AG09319 (cell line): ENCODE measurements around the gene C1QA.

Experiments
- DNase-seq: peaks from one replicate; pipeline ENCODE4 v3.0.0-alpha.2; 2010; ENCODE audit warnings: low read depth; ENCODE audit errors: extremely low read depth
- TF ChIP-seq, protein P1 (sequence below): IDR thresholded peaks from 2 replicates; pipeline ENCODE4 v1.5.1; 2011; ENCODE audit warnings: low read depth, mild to moderate bottlenecking, inconsistent platforms, low read length, moderate library complexity

C1QA gene

DNA sequence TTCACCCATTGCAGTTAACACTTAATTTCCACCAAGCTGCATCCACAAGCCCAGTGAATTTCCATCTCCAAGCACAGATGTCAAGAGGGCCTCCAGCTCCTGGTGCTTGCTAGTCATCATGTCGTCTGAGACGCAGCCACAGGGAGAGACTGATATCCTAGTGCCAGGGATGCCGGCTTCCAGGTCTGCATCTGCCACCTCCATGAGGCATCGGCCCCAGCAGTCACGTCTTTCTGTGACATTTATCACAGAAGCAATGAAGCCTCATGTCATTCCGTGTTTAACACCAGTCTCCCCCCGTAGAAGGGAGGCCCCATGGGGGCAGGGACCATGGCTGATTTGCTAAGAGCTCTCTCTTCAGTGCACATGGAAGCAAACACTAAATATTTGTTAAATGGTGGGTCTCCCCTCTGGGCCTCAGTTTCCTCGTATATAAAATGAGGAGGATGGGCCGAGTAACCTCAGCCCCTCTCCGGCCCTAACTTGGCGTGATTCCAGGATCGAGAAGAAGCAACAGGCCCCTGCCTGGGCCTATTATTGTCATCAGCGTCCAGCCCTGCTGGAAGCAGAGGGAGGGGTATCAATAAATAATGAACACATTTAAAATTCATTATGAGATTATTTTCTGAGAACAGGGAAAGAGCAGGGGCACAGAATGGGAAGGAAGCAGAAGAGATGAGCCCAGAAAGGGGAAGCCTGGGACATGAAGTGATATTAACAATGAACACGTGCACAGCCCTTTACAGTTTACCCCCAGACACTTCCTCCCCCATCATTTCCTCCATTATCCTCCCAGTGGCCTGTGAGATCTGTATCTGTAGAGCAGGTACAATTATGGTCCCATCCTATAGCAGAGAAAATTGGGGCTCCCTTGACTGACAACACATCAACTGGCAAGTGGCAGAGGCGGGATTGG, 15.8 kb downstream of the C1QA start:
- no peak for DNase-seq

DNA sequence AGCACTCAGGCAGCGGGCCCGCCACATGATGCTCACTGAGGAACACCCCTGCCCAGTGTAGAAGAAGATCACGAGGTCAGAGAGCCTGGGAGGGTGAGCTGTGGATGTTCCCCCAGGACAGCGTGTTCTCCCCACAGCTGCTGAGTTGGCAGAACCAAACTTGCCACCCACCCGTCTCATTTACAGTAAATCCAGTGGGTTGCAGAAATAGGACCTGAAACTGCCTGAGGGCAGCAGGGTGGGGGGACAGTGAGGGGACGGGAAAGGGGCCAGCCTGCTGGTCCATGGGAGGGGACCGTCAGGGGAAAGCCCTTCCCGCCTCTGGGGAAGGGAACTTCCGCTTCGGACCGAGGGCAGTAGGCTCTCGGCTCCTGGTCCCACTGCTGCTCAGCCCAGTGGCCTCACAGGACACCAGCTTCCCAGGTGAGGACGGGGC, 16.5 kb downstream of the C1QA start, which contains the start of gene C1QB:
Gene C1QB, plus strand, starts transcription at position 356 of the 436 bp plus-strand sequence. CDS start 6,227 bp downstream, outside the sequence.
- DNase-seq, result no peak
- TF ChIP-seq, protein P1, sequence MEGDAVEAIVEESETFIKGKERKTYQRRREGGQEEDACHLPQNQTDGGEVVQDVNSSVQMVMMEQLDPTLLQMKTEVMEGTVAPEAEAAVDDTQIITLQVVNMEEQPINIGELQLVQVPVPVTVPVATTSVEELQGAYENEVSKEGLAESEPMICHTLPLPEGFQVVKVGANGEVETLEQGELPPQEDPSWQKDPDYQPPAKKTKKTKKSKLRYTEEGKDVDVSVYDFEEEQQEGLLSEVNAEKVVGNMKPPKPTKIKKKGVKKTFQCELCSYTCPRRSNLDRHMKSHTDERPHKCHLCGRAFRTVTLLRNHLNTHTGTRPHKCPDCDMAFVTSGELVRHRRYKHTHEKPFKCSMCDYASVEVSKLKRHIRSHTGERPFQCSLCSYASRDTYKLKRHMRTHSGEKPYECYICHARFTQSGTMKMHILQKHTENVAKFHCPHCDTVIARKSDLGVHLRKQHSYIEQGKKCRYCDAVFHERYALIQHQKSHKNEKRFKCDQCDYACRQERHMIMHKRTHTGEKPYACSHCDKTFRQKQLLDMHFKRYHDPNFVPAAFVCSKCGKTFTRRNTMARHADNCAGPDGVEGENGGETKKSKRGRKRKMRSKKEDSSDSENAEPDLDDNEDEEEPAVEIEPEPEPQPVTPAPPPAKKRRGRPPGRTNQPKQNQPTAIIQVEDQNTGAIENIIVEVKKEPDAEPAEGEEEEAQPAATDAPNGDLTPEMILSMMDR, result no peak

More for the DNA sequence above, 15.8 kb downstream of the C1QA start:
- TF ChIP-seq, protein P1, result no peak

DNA sequence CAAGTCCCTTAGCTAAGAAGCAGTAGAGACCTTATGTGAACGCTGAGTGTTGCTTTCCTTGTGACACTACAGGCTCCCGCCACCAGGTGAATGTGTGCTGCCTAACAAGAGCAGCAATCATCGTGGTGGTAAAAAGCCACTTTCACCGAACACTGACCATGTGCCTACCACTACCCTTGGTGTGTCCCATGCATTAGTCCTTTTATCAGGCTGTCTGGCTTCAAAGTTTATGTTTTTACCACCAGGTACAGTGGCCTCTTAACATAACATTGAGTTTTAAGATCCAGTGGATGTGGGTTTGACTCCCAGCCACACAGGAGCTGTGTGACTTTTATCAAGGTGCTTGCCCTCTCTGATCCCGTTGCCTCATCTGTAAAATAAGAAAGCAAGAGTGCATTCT, 18.3 kb downstream of the C1QA start:
- no peak for DNase-seq
- TF ChIP-seq, protein P1, result no peak

DNA sequence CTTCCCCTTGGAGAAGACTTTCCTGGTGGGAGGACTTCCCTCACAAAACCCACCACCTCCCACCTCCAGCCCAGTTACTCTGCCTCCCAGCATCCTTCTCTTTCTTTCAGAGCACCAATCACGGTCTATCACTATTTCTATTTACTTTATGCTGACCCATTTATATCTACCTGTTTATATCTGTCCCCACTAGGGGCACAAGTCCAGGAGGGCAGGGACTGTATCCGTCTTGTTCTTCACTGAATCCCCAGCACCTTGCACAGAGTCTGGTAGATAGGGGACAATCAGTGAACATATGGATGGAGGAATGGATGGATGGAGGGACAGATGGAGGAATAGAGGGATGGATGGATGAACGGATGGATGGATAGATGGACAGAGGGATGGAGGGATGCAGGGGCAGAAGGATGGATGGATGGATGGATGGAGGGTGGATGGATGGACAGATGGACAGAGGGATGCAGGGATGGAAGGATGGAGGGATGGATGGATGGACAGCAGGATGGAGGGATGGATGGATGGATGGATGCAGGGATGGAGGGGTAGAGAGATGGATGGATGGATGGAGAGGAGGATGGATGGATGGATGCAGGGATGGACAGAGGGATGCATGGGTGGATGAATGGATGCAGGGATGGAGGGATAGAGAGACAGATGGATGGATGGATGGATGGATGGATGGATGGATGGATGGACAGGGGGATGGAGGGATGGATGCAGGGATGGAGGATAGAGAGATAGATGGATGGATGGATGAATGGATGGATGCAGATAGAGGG, 22.1 kb downstream of the C1QA start:
- TF ChIP-seq, protein P1, result no peak
- no peak for DNase-seq

DNA sequence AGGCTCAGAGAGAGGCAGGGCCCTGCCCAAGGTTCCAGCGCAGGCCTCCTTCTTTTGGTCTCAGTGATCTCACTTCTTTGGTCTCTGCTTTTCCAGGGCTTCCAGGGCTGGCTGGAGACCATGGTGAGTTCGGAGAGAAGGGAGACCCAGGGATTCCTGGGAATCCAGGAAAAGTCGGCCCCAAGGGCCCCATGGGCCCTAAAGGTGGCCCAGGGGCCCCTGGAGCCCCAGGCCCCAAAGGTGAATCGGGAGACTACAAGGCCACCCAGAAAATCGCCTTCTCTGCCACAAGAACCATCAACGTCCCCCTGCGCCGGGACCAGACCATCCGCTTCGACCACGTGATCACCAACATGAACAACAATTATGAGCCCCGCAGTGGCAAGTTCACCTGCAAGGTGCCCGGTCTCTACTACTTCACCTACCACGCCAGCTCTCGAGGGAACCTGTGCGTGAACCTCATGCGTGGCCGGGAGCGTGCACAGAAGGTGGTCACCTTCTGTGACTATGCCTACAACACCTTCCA, 24.4 kb downstream of the C1QA start:
- no peak for DNase-seq
- TF ChIP-seq, protein P1, result no peak

DNA sequence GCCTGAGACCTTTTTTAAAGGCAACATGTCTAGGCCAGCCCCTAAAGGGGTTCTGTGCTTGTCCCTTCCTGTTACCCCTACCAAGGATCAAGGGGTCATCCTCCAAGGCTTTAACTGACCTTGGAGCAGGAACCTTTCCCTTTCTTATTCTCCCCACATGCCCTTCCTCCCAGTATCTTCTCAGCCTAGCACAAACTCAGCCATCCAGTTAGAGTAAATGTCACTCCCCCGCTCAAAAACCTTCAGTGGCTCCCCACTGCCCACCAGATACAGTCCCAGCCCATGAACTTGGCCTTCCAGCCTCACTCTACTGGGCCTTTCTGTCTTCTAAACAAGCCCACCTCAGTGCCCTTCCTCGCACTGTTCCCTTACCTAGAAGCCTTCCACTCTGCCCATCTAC, 25.5 kb downstream of the C1QA start:
- TF ChIP-seq, protein P1, result no peak
- DNase-seq, result no peak
